ENCODE results near the gene PBRM1. TPM values are rescaled to one million over a fixed set of nuclear protein-coding genes. Genes with fewer than 3 reads are reported as not detected.

The PBRM1 gene
- total and polyA plus RNA-seq, 2 donors (not counting 1 experiment from before 2014, with no cell fraction given) = 37.2 to 97.3 TPM

DNA sequence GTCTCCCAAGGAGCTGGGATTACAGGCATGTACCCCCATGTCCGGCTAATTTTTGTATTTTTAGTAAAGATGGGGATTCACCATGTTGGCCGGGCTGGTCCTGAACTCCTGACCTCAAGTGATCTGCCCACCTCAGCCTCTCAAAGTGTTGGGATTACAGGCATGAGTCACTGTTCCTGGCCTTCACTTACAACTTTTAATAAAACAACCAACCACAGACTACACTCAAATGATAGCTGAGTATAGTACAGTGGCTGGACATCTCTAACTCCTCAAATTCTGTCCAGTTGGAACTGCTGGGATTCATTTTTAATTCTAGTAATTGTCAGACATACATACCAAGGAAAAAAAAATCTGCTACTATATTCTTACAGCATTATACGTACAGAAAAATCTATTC lies 71.0 kb downstream of the PBRM1 start:
- TF ChIP-seq EZH2 (IDR thresholded peaks at IDR 0.05; ENCODE audit: low read length, missing control alignments) = no peak
- TF ChIP-seq, protein P1, sequence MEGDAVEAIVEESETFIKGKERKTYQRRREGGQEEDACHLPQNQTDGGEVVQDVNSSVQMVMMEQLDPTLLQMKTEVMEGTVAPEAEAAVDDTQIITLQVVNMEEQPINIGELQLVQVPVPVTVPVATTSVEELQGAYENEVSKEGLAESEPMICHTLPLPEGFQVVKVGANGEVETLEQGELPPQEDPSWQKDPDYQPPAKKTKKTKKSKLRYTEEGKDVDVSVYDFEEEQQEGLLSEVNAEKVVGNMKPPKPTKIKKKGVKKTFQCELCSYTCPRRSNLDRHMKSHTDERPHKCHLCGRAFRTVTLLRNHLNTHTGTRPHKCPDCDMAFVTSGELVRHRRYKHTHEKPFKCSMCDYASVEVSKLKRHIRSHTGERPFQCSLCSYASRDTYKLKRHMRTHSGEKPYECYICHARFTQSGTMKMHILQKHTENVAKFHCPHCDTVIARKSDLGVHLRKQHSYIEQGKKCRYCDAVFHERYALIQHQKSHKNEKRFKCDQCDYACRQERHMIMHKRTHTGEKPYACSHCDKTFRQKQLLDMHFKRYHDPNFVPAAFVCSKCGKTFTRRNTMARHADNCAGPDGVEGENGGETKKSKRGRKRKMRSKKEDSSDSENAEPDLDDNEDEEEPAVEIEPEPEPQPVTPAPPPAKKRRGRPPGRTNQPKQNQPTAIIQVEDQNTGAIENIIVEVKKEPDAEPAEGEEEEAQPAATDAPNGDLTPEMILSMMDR (conservative IDR thresholded peaks at IDR 0.05 in 1 of 2, IDR thresholded peaks at IDR 0.05 in 1 of 2; ENCODE audit: low read depth in 1 of 2, low read length in 2 of 2) = no peak
- no peaks in the 10 kb centered on the region for H3K27me3 ChIP-seq (ENCODE audit: control insufficient read depth, insufficient read depth, low read length)
- no peak overlapping the region for H3K9ac ChIP-seq (ENCODE audit: insufficient read depth, low read length)
- H3K9me3 ChIP-seq (ENCODE audit: control insufficient read depth, insufficient read depth, low read depth, low read length) = no peaks in the 10 kb centered on the region
- peak; percentile 24 to 32 for DNase-seq (ENCODE audit: low read depth in 2 of 2)
- peaks cover 4% of the 10 kb centered on the region for H3K36me3 ChIP-seq (ENCODE audit: control insufficient read depth, insufficient read depth, low read length)
- H3K4me1 ChIP-seq (ENCODE audit: control insufficient read depth, extremely low read depth, insufficient read depth, low read length) = no peaks in the 10 kb centered on the region
- H3K4me2 ChIP-seq (ENCODE audit: extremely low read depth, insufficient read depth, low read length) = no peak overlapping the region
- H2AFZ ChIP-seq (ENCODE audit: low read length) = no peak overlapping the region
- H3K4me3 ChIP-seq (replicated peaks in 1 of 4; ENCODE audit: control extremely low read depth in 1 of 4, insufficient read depth in 1 of 4, low read depth in 3 of 4, low read length in 4 of 4) = no peak overlapping the region
- H3K79me2 ChIP-seq (ENCODE audit: control insufficient read depth, insufficient read depth, low read length) = no peaks in the 10 kb centered on the region
- H4K20me1 ChIP-seq (ENCODE audit: control insufficient read depth, extremely low read depth, insufficient read depth, low read length) = no peaks in the 10 kb centered on the region
- H3K27ac ChIP-seq (ENCODE audit: insufficient read depth, low read length) = no peak overlapping the region

DNA sequence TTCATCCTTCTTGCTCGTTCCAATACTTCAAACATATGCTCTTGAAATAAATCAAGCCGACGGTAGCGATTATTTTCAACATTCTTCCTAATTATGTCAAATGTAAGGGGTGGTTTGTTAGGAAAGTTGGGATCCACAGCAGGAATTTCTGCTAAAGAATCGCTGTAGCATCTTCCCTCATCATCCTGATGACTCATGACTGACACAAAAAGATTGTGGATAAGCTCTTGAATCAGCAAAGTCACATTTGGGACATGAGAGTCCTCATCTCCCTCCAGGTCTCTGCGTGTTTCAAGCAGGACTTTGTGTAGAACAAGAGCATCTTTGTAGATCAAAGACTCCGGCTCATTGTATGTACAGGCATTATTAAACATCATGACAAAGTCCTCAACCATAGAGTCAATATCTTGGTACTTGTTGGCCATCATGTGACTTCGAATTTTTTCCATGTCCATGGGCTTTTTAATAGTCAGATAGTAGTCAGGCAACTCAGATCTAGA lies 76.3 kb downstream of the PBRM1 start:
- no peak overlapping the region for H3K4me2 ChIP-seq (ENCODE audit: extremely low read depth, insufficient read depth, low read length)
- H3K9me3 ChIP-seq (ENCODE audit: control insufficient read depth, insufficient read depth, low read depth, low read length) = no peaks in the 10 kb centered on the region
- H3K79me2 ChIP-seq (ENCODE audit: control insufficient read depth, insufficient read depth, low read length) = peaks cover 2% of the 10 kb centered on the region
- H3K36me3 ChIP-seq (ENCODE audit: control insufficient read depth, insufficient read depth, low read length) = peaks cover 9% of the 10 kb centered on the region
- H3K27ac ChIP-seq (ENCODE audit: insufficient read depth, low read length) = no peak overlapping the region
- peaks cover 2% of the 10 kb centered on the region for H4K20me1 ChIP-seq (ENCODE audit: control insufficient read depth, extremely low read depth, insufficient read depth, low read length)
- TF ChIP-seq EZH2 (IDR thresholded peaks at IDR 0.05; ENCODE audit: low read length, missing control alignments) = no peak
- TF ChIP-seq, protein P1 (conservative IDR thresholded peaks at IDR 0.05 in 1 of 2, IDR thresholded peaks at IDR 0.05 in 1 of 2; ENCODE audit: low read depth in 1 of 2, low read length in 2 of 2) = no peak
- H3K9ac ChIP-seq (ENCODE audit: insufficient read depth, low read length) = no peak overlapping the region
- no peaks in the 10 kb centered on the region for H3K4me1 ChIP-seq (ENCODE audit: control insufficient read depth, extremely low read depth, insufficient read depth, low read length)
- H3K27me3 ChIP-seq (ENCODE audit: control insufficient read depth, insufficient read depth, low read length) = no peaks in the 10 kb centered on the region
- H2AFZ ChIP-seq (ENCODE audit: low read length) = no peak overlapping the region
- no peak overlapping the region for H3K4me3 ChIP-seq (replicated peaks in 1 of 4; ENCODE audit: control extremely low read depth in 1 of 4, insufficient read depth in 1 of 4, low read depth in 3 of 4, low read length in 4 of 4)
- no peak for DNase-seq (ENCODE audit: low read depth in 2 of 2)

DNA sequence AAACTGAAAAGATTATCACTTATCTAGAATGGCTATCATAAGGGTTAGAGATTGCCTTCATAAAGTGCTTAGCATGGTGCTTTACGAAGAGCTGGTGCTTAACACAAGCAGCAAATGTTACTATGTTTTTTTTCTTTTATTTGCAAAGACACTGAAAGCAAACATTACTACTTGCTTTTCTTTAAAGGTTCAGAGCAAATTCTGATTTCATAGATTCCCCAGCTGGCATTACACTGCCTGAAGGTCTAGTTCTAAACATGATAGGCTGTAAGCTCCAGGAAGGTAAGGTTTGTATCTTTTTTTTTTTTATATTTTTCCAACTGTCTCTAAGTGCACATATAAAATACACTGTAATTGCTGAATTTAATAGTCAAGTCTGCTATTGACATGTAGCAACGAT lies 77.4 kb downstream of the PBRM1 start:
- no peak overlapping the region for H2AFZ ChIP-seq (ENCODE audit: low read length)
- no peaks in the 10 kb centered on the region for H3K4me1 ChIP-seq (ENCODE audit: control insufficient read depth, extremely low read depth, insufficient read depth, low read length)
- H3K9ac ChIP-seq (ENCODE audit: insufficient read depth, low read length) = no peak overlapping the region
- peaks cover 9% of the 10 kb centered on the region for H3K36me3 ChIP-seq (ENCODE audit: control insufficient read depth, insufficient read depth, low read length)
- TF ChIP-seq, protein P1 (conservative IDR thresholded peaks at IDR 0.05 in 1 of 2, IDR thresholded peaks at IDR 0.05 in 1 of 2; ENCODE audit: low read depth in 1 of 2, low read length in 2 of 2) = no peak
- no peak for TF ChIP-seq EZH2 (IDR thresholded peaks at IDR 0.05; ENCODE audit: low read length, missing control alignments)
- H4K20me1 ChIP-seq (ENCODE audit: control insufficient read depth, extremely low read depth, insufficient read depth, low read length) = peaks cover 2% of the 10 kb centered on the region
- no peaks in the 10 kb centered on the region for H3K27me3 ChIP-seq (ENCODE audit: control insufficient read depth, insufficient read depth, low read length)
- no peak overlapping the region for H3K27ac ChIP-seq (ENCODE audit: insufficient read depth, low read length)
- no peaks in the 10 kb centered on the region for H3K9me3 ChIP-seq (ENCODE audit: control insufficient read depth, insufficient read depth, low read depth, low read length)
- H3K79me2 ChIP-seq (ENCODE audit: control insufficient read depth, insufficient read depth, low read length) = peaks cover 2% of the 10 kb centered on the region
- no peak for DNase-seq (ENCODE audit: low read depth in 2 of 2)
- no peak overlapping the region for H3K4me2 ChIP-seq (ENCODE audit: extremely low read depth, insufficient read depth, low read length)
- H3K4me3 ChIP-seq (replicated peaks in 1 of 4; ENCODE audit: control extremely low read depth in 1 of 4, insufficient read depth in 1 of 4, low read depth in 3 of 4, low read length in 4 of 4) = no peak overlapping the region

Data from fibroblast of lung (primary cell).